Medulla oblongata (tissue), 1 donor: ENCODE data around the gene KIAA1217.

Experiments
- DNase-seq: peaks from one replicate; pipeline ENCODE4 v3.0.0-alpha.2; 2015; ENCODE audit errors: extremely low spot score

Gene KIAA1217

DNA sequence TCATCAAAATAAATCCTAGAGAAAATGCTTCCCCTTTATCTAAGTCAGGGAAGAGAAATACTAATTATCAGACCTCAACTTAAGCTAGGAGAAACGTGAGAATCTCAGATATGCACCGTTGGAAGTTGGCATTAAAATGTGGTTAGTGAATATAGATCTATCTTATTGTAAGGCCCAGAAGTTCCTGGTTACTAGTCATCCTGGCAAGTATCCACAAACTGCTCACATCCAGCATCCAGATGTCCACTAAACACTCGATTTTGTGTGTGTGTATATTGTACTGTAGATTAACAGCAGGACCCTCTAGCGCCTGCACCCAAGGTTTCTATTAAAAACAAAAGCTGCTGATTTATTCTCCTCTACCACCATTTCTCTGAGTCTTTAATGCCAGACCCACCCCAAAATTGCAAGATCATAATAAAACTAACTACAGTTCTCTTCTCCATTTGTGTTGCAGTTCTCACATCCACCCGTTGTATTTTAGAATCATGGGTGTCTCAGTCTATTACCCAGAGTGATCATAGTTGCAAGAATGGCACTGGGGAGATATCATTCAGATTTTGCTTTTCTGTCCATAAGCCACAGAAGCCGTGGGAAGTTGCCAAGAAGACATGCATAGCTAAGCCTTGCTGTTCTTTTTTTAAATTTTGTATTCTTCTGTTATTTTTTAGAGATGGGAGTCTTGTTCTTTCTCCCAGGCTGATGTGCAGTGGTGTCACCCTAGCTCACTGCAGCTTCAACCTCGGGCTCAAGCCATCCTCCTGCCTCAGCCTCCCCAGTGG, 165.4 kb downstream of the KIAA1217 start:
- DNase-seq, result no peak

DNA sequence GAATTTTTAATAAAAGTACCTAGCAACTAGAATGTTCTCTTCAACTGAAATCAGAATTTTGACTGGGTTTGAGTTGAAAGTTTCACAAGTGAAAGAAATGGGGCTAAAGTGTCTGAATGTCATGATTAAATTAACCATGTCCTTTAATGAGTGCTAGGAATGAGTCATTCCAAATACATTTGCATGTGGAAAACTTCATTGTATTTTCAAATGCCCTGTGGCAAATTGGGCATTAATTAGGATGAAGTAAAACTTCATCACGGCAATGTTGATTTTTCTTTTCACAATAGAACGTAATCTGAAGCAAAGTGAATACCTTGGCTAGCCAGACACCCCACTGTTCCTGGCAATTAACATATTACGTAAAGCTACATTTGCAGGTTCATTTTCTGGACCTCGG, 166.6 kb downstream of the KIAA1217 start:
- no peak for DNase-seq

DNA sequence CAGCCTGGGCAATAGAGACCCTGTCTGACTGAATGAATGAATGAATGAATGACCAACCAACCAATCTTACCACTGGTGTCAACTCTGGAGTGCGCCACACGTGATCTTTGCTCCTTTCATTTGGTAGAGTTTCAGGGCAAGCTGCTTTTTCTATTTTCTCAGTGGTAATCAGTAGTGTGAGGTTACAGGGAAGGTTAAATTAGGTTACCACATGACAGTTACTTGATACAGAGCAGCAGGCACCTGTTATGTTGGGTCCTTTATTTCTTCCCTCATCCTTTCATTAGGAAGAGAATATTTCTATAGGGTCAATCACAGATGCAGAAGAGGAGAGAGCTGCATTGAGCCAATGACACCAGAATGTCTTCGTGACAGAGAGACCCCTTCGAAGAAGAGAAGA, 167.8 kb downstream of the KIAA1217 start:
- DNase-seq, result no peak

DNA sequence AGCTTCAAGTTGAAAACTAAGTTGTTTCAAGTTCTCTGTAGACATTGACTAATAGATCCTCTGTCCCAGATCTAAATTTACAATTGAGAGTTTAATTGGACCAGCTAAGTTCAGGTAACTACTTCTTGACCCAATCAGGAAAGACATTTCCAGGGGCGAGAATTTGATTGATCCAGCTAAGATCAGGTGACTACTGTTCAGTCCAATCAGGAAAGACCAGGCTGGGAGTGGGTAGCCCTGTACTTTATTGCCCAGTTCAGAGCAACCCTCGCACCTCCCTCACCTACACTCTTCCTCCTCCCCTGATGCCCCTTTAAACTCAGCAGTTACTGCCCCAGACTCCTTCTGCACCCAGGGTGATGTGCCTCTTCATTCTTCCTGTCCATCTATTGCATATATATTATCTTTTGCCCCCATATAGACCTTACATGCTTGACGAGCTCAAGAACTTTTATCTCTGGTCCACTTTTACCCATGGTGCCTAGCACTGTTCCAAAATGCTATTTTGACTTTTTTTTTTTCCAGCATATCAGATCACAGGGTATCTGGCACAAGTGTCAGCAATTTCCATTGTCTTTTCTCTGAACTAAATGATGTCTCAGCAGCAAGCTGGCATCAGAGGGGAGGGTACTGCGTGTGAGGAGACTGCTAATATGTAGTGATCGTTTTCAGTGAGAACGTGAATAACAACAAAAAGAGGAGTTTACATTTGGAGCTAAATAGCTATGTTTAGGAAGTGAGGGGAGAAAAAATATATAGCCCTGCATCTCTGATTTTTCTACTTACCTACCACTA, 169.4 kb downstream of the KIAA1217 start:
- no peak for DNase-seq

DNA sequence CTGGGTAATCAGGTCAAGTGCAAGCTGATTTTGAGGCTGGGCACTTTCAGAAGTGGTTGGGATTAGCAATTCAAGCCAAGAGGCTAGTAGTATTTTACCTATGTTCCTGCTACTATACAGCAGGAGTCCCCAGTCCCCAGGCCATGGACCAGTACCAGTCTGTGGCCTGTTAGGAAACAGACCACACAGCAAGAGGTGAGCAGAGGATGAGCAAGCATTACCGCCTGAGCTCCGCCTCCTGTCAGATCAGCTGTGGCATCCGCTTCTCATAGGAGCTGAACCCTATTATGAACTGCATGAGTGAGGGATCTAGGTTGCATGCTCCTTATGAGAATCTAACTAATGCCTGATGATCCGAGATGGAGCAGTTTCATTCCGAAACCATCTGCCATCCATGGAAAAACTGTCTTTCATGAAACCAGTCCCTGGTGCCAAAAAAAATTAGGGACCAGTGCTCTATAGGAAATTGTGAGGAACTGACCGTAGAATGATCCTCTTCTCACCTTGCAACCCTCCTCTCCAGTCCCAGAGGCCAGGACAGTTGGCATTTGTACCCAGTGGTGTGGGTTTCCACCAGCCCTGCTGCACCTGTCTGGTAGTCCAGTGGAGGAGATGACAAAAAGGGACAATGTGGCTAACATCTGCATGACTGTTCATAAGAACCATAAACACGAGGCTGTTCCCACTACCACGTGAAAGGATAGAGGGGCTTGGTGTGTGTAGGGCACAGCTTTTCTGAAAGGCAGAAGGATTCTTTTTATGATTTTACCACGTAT, 172.5 kb downstream of the KIAA1217 start:
- DNase-seq, result no peak

DNA sequence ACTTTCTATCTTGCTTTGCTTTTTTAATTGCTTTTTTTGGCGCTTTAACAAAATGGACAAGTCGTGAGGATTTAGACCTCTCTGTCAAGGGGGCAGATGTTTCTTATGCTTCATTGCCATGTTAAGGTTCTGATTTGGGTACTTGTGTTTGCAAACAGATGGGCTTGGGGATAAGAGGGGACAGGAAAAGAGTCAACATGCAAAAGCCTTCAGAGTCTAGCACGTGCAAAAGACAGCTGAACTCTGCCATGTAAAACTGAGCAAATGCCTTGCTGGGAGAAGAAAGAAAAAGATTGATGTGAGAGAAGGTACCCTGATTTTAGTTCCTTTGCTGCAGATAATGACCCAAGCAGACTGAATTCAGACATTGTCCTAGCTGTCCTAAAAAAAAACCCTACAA, 173.1 kb downstream of the KIAA1217 start:
- no peak for DNase-seq

DNA sequence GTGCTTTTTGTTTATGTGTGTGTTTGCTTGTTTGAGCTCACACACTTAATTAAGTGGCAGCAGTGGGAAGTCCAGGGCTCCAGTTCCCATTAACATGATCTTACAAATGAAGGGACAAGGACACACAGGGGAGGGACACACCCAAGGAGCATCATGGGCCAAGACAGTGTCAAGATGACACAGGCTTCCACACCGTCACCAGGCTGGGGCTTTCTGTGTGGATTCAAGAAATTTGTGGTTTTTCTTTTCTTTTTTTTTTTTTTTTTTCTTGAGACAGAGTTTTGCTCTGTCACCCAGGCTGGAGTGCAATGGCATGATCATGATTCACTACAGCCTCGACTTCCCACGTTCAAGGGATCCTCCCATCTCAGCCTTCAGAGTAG, 173.6 kb downstream of the KIAA1217 start:
- DNase-seq, result no peak

DNA sequence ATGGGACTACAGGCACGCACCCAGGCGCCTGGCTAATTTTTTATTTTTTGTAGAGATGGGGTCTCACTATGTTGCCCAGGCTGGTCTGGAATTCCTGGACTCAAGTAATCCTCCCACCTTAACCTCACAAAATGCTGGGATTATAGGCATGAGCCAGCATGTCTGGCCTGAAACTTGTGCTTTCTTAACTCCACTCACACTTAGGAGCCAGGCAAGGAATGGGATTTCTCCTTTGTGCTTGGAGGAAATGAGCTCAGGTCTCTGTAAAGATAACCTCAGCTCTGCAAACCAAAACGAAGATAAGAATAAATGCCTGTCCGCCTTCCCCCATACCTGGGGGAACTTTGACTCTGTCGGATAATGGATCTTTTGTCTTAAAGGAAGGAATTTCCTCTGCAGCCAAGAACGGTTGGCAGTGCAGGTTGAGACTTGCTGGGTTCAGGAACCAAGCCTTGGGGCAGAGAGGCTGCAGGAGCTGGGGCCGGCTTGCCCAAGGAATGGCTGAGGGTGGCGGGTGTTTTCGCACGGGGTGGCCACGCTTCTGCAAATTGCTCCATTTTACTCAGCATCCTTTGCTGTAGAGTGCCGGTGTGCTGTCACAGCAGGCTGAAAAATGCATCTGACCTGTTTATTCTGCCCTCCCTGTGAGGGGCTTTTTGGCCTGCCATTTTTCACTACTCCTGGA, 174.2 kb downstream of the KIAA1217 start:
- no peak for DNase-seq

GRCh38 chr10:24383681-24384106, 174.8 kb downstream of the KIAA1217 start:
- peak; percentile 75 for DNase-seq

DNA sequence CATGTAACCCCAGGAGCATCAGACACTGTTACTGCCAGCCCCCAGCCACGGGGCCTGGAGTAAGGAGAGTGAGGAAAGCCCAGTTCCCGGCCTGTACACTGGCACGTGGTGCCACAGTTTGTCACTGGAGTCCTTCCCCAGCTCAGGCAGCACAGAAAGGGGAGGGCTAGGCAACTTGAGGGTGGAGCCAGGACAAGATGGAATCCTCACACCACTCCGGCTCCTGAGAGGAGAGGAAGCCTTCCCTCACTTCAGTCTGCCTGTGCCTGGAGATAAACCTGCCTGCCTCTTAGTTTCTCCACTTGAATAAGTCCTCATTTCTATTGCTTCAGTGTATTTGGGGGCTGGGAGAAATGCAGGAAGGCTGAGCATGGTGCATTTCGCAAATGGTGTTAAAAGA, 176.0 kb downstream of the KIAA1217 start:
- DNase-seq, result no peak

DNA sequence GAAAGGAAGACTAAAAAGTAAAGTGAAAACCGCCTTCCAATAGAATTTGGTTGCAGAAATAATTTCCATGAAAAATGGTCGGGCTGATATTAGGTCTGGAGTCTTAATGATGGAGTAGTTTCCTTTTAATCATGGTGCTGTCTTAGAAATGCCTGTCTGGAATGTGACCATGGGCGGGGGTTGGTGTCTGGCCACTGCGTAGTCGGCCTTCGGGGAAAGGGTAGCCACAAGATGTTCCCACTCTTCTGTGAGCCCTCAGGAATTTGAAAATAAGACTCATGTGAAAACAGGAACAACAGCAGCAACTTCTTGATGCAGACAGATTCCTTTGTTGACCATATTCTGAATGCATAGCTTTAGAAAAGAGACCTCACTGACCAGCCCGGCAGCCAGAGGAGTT, 176.8 kb downstream of the KIAA1217 start:
- no peak for DNase-seq

DNA sequence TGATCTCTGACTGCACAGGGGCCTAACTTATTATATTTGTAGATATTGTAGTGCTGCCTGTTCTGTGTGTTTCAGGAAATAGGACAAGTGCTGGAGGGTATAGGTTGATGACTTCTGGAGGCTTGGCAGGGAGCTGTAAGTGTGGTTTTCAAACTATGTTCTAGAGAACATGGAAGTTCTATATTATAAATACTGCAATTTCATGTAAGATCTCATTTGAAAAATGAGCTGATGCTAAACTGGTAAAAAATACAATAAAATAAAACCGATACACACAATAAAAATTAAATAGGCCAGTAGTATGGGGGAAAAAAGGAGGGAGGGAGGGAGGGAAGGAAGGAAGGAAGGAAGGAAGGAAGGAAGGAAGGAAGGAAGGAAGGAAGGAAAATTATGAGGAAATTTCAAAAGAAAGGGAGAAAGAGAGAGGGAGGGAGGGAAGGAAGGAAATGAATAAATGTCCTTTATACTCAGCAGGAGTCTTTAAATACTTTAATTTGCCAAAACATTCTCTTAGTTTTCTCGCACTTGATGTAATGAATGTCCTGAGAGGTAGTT, 181.3 kb downstream of the KIAA1217 start:
- DNase-seq, result no peak

DNA sequence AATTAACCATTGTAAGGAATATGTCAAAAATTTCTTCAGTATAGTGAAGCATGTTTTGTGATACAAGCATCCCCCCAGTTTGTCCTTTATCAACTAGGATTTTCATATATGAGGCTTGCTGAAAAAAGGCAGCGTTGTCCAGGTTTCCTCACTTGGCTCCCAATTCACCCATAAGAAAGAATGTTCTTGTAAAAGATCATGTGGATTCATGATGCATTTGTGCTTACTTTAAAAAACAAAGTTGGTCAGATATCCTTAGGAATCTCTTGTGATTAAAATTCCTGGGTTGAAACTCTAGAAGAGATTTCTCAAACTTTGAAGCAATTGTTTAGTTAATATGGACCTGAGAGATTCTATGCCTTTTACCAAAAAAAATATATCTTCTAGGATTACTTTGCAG, 181.8 kb downstream of the KIAA1217 start:
- no peak for DNase-seq

- no peak for DNase-seq
Observed at GRCh38 chr10:24393201-24393600, 184.3 kb downstream of the KIAA1217 start.

DNA sequence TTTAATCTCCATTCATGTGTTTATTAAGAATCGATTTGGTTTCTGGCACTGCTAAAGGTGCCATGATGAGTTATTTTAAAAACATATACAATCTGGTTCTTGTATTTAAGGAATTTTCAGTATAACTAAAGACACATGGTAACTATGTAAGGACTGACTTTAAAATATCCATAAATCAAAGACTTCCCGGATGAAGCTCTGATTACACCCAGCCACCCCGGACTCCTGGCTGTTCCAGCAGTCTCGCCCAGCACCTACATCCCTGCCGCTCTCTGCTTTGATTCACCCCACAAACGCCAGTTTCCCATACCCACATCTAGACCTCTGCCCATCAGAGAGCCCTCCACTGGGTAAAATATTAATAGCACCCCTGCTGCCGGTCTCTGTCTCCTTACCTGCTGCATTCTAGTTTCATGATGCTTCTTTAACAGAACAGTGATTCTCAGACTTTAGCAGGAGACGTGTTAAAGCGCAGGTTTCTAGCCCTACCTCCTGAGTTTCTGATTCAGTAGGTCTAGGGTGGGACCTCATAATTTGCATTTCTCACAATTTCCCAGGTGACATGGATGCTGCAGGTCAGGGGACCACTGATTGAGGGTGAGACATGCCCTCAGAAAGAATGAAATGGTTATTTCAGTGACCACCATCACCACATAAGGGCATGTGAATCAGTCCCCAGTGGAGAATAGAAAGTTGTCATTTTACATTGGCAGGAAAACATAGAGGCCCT, 185.7 kb downstream of the KIAA1217 start:
- DNase-seq, result no peak

- DNase-seq, result no peak
Observed at GRCh38 chr10:24396396-24396795, 187.5 kb downstream of the KIAA1217 start.

DNA sequence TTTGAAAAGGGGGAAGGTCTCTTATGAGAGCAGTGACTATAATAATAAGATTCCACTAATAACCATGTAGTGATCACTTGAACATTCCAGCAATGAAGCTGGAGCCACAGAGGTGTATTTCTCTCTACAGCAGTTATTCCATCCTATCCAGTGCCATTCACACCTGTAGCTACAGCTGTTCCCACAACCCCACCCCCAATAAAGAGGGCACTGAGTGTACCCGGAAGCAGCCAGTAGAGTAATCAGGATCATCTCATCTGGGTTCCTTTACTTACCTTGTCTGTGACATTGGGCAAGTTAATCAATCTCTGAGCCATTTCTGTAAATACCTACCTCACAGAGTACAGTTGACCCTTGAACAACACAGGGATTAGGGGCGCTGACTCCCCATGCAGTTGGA, 188.7 kb downstream of the KIAA1217 start:
- no peak for DNase-seq

- DNase-seq, result no peak
Observed at GRCh38 chr10:24404567-24404966, 195.6 kb downstream of the KIAA1217 start.

- DNase-seq, result no peak
Observed at GRCh38 chr10:24405635-24406034, 196.7 kb downstream of the KIAA1217 start.

DNA sequence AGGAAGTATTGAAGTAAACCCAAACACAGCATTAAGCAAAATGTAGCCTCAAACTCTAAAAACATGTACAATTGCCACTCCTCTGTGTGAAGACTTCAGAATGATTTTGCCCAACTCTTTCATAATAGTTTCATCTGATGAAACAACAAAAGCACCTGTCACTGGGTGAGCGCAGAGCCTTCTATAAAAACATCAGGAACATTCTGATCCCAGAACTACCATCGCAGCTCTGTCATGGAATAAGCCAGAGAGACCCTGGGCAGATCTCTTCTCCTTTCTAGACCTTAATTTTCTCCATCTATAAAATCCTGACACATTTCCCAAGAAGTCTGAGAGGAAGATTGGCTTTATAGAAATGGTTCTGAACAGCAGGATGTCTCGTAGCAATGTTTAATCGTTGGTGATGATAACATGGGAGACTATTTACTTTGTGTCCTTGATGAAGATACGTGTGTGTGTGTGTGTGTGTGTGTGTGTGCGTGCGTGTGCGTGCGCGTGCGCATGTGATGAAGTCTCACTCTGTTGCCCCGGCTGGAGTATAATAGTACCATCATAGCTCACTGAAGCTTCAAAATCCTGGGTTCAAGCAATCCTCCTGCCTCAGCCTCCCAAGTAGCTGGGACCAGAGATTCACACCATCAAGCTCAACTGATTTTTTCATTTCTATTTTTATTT, 198.0 kb downstream of the KIAA1217 start:
- DNase-seq, result no peak
